Mesodermal cell (in vitro differentiated cells): ENCODE results near the gene ARL16.

Experiments
- H3K27ac ChIP-seq: 2 replicates; pipeline ENCODE4 v1.7.0; 2013; ENCODE audit warnings: mild to moderate bottlenecking, low read depth, low read length, moderate library complexity; ENCODE audit not compliant: severe bottlenecking
- H3K36me3 ChIP-seq: 2 replicates; pipeline ENCODE4 v1.7.1; 2013; ENCODE audit warnings: mild to moderate bottlenecking, low read length, moderate library complexity; ENCODE audit not compliant: control insufficient read depth, insufficient read depth
- H3K4me1 ChIP-seq: one replicate; pipeline ENCODE4 v1.7.1; 2013; ENCODE audit warnings: mild to moderate bottlenecking, low read length; ENCODE audit not compliant: insufficient read depth, control insufficient read depth, poor library complexity, severe bottlenecking
- H3K4me3 ChIP-seq: 2 replicates; pipeline ENCODE4 v1.7.0; 2013; ENCODE audit warnings: low read length, control low read depth, mild to moderate bottlenecking; ENCODE audit not compliant: insufficient read depth, poor library complexity, severe bottlenecking; ENCODE audit errors: extremely low read depth
- H3K9me3 ChIP-seq: 2 replicates; pipeline ENCODE4 v1.7.1; 2013; ENCODE audit warnings: mild to moderate bottlenecking, low read length, moderate library complexity; ENCODE audit not compliant: control insufficient read depth
- WGBS, 2 experiments: methylation state at CpG; one replicate each; pipeline ENCODE4 v1.1.5; 2013; ENCODE audit warnings: missing lambda C conversion rate in 2 of 2; ENCODE audit not compliant: insufficient coverage in 2 of 2; 5-methylcytosine and 5-hydroxymethylcytosine counted together

Gene ARL16

DNA sequence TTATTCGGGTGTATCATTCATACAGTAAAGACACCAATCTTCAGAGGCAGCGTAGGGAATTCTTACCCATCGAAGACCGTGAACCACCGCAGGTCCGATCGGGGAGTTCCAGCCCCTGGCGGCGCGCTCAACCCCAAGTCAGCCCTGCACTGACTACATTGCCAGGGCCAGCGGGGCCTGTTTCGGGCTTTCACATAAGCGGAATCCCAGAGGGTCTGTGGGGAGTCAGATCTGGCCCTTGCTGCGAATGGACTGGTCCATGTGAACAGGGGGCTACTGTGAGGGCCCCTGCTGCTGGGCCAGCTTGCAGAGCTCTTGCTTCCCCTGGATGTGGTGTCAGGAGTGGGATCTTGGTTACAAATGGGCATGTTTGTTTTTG is 34.9 kb downstream of the ARL16 start:
- WGBS, 2 experiments: 81 to 83% methylated on average over 12 to 13 of the region's 14 CpGs
- Histone ChIP-seq H3K9me3 (no peaks in the 10 kb centered on the region), H3K27ac (no peak overlapping the region), H3K4me3 (no peak overlapping the region), H3K4me1 (no peaks in the 10 kb centered on the region), H3K36me3 (no peaks in the 10 kb centered on the region)

DNA sequence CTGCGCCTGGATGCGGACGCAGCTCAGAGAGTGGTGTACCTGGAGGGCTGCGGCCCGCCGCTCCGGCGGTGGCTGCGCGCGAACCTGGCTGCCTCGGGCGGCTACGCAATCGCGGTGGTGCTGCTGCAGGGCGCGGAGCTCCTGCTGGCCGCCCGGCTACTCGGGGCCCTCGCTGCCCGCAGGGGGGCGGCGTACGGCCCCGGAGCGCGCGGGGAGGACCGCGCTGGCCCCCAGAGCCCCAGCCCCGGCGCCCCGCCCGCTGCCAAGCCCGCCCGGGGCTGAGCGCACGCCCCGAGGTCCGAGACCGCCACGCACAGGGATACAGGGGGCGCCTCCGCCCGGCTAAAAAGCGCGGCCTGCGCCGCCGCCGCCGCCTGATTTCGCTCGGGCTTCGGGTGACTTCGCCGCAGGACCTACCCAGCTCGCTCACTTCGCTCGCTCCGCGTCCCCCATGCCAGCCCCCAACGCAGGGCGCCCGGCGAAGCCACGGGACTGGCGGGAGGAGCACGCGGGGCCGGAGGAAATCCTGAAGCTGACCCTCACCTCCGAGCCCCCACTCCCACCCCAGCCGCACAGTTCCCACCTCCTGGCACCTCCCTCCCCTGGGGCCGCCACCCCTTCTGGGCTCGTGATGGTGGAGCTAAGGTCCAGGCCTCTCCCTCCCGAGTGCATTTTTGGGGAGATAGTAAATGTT is 35.4 kb downstream of the ARL16 start:
- Histone ChIP-seq H3K36me3 (no peaks in the 10 kb centered on the region), H3K4me3 (peak overlapping the region; percentile 5), H3K4me1 (no peaks in the 10 kb centered on the region), H3K27ac (no peak overlapping the region), H3K9me3 (no peaks in the 10 kb centered on the region)
- 4 to 9% methylated on average over 40 to 57 of the region's 78 CpGs for WGBS, 2 experiments

DNA sequence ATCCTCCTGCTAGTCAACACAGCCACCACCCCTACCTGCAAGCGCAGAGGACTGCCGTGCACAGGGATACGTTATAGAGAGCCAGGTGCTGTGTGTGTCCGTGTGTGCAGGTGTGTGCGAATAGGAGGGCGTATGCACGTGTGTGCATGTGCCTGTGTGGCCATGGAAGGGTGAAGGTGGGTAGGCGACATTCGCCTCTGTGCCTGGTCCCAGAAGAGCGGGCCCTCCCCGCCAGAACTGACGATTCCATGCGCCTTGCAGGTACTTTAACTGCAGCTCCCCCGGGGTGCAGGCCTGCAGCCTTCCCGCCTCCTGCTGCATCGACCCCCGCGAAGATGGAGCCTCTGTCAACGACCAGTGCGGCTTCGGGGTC is 36.0 kb downstream of the ARL16 start:
- no peaks in the 10 kb centered on the region for H3K36me3 ChIP-seq
- peaks cover 2% of the 10 kb centered on the region for H3K4me1 ChIP-seq
- 37 to 38% methylated on average over 15 to 18 of the region's 21 CpGs for WGBS, 2 experiments
- H3K9me3 ChIP-seq: no peaks in the 10 kb centered on the region
- H3K27ac ChIP-seq: no peak overlapping the region
- H3K4me3 ChIP-seq: no peak overlapping the region

DNA sequence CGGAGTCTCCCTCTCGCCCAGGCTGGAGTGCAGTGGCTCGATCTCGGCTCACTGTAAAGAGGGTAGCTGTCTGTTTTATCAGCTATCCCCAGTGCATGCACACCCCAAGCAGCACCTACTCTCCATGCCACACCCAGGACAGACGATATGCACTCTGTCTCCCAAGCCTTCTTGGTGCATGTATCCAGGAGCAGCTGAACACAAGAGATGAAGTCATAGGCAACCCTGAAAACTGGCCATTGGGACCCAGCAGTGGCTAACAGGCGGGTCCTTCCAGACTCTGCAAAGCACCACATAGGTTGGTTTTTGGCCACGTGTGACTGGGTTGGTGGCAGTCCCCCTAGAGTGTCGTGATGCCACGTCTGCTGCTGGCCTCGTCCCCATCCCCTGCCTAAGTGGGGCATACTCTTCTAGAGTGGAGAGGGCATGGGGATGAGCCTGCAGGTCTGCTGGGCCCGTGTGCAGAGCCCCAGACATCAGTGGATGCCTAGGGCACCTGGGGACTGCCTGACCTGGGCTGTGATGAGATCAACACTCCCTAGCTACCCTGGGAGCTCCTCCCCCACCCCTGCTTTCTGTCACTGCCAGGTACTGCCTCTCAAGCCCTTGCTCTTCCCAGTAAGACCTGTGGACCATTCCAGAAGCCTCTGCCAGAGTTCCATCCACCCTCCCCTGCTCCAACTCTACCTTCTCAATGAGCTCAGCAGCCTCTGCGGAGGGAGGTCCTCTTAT is 36.6 kb downstream of the ARL16 start:
- Histone ChIP-seq H3K27ac (no peak overlapping the region), H3K4me3 (no peak overlapping the region), H3K36me3 (no peaks in the 10 kb centered on the region), H3K9me3 (no peaks in the 10 kb centered on the region), H3K4me1 (peaks cover 8% of the 10 kb centered on the region)
- WGBS, 2 experiments: 84 to 86% methylated on average over 4 to 7 of the region's 12 CpGs

DNA sequence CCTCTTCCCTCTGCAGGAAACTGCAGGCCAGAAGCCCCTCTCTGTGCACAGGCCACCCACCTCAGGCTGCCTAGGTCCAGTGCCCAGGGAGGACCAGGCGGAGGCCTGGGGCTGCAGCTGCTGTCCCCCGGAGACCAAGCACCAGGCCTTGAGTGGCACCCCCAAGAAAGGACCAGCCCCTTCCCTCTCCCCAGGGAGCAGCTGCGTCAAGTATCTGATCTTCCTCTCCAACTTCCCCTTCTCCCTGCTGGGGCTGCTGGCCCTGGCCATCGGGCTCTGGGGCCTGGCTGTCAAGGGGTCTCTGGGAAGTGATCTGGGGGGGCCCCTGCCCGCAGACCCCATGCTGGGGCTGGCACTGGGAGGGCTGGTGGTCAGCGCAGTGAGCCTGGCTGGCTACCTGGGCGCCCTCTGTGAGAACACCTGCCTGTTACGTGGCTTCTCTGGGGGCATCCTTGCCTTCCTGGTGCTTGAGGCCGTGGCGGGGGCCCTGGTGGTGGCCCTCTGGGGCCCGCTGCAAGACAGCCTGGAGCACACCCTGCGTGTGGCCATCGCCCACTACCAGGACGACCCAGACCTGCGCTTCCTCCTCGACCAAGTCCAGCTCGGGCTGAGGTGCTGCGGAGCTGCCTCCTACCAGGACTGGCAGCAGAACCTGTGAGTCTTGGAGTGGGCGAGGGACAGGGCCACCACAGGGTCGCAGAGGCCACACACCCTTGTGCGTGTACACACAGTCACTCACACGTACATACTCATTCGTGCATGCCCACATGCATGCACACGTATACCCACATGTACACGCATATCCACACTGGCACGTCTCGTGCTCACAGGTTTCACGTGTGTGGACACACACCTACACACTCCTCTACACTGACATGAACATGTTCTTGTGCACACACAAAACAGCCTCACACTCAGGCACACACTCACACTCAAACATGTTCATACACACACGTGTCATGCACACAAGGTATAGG is 38.3 kb downstream of the ARL16 start:
- Histone ChIP-seq H3K9me3 (no peaks in the 10 kb centered on the region), H3K4me1 (peaks cover 11% of the 10 kb centered on the region), H3K36me3 (no peaks in the 10 kb centered on the region), H3K27ac (no peak overlapping the region), H3K4me3 (no peak overlapping the region)
- WGBS, 2 experiments: 91 to 97% methylated on average over 21 to 26 of the region's 29 CpGs

DNA sequence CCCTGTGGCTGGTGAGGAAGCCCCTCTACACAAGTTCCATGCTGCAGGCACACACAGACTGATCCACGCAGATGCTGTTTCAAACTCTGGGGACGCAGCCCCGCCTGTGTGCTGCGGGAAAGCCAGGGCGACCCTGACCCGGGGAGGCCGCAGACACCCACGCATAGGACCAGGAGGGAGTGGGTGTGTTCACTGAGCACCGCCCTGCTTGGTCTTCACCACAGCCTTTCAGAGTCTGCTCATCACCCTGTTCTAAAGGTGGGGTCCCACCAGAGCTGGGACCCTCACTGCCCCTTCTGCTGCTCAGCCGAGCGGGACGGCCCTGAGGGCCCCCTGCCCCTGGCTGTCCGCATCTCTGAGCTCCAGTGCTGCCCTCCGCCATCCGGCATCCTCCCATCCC is 39.1 kb downstream of the ARL16 start:
- Histone ChIP-seq H3K27ac (no peak overlapping the region), H3K4me1 (peaks cover 11% of the 10 kb centered on the region), H3K9me3 (no peaks in the 10 kb centered on the region), H3K36me3 (no peaks in the 10 kb centered on the region), H3K4me3 (no peak overlapping the region)
- 95 to 99% methylated on average over 14 of the region's 15 CpGs for WGBS, 2 experiments

DNA sequence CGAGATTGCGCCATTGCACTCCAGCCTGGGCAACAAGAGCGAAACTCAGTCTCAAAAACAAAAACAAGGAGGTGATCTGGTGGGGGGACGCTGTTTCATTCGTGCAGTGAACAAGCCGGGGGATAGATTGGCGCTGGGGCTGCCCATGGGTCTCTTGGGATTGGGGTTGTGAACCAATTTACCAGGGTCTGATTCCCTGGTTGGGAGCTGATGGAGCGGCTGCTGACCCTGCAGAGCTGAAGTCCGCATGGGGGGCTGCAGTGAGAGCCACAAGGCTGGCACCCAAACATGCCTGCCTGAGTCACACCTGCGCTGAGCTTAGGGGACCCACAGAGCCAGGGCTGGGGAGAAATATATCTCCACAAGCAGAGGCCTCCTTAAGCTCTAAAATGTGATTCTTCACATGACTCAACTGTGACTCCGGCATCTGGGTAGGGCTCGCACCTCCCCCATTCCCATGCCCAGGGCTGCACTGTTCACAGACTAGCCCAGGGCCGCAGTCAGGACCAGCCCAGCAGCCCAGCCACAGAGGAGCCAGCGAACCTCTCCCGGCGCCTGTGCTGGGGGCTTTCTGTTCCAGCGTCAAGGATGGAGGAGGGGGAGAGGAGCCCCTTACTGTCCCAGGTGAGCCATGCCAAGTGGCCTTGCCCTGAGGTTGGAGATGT is 41.6 kb downstream of the ARL16 start:
- 89 to 91% methylated on average over 11 of the region's 17 CpGs for WGBS, 2 experiments
- Histone ChIP-seq H3K9me3 (no peaks in the 10 kb centered on the region), H3K4me3 (no peak overlapping the region), H3K27ac (peak overlapping the region; percentile 53), H3K36me3 (no peaks in the 10 kb centered on the region), H3K4me1 (peaks cover 14% of the 10 kb centered on the region)

DNA sequence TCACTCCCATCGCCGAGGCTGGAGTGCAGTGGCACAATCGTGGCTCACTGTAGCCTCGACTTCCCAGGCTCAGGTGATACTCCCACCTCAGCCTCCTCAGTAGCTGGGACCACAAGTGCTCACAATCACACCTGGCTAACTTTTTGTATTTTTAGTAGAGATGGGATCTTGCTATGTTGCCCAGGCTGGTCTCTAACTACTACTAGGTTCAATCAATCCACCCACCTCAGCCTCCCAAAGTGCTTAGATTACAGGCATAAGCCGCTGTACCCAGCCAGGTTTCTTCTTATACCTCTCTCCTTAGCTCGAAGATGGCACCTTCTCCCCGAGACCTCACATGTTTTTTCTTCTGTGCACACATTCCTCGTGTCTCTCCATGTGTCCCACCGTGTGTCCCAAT is 43.6 kb downstream of the ARL16 start:
- Histone ChIP-seq H3K27ac (no peak overlapping the region), H3K9me3 (no peaks in the 10 kb centered on the region), H3K4me3 (no peak overlapping the region), H3K36me3 (peaks cover 6% of the 10 kb centered on the region), H3K4me1 (peaks cover 20% of the 10 kb centered on the region)
- 97 to 100% methylated on average over 2 to 6 of the region's 9 CpGs for WGBS, 2 experiments

DNA sequence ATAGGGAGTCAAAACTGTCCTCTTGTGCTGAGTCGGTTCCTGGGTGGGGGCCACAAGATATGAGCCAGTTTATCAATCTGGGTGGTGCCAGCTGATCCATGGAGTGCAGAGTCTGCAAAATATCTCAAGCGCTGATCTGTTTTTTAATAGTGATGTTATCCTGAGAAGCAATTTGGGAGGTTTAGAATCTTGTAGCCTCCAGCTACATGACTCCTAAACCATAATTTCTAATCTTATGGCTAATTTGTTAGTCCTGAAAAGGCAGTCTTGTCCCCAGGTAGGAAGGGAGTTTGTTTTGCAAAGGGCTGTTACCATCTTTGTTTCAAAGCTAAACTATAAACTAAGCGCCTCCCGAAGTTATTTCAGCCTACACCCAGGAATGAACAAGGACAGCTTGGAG is 44.9 kb downstream of the ARL16 start:
- H3K4me1 ChIP-seq: peaks cover 22% of the 10 kb centered on the region
- no peak overlapping the region for H3K27ac ChIP-seq
- no peaks in the 10 kb centered on the region for H3K9me3 ChIP-seq
- no peak overlapping the region for H3K4me3 ChIP-seq
- 69 to 100% methylated on average over 1 of the region's 4 CpGs for WGBS, 2 experiments
- H3K36me3 ChIP-seq: peaks cover 16% of the 10 kb centered on the region
